WERI-Rb-1 (cell line): ENCODE results near the gene IGF2R.

Experiments
- DNase-seq: peaks from one replicate; pipeline ENCODE4 v3.0.0-alpha.2; 2020
- H3K27ac ChIP-seq: fragments of 250-450 bp; sonication (Bioruptor Pico); 2 replicates; pipeline ENCODE4 v1.5.1; 2020; ENCODE audit warnings: mild to moderate bottlenecking, moderate library complexity
- H3K27me3 ChIP-seq: fragments of 250-450 bp; sonication (Bioruptor Pico); 2 replicates; pipeline ENCODE4 v1.5.1; 2021; ENCODE audit warnings: mild to moderate bottlenecking, low read depth, moderate library complexity; ENCODE audit not compliant: insufficient read depth, severe bottlenecking
- H3K36me3 ChIP-seq: fragments of 250-450 bp; sonication (Bioruptor Pico); 2 replicates; pipeline ENCODE4 v1.5.1; 2020; ENCODE audit warnings: mild to moderate bottlenecking, moderate library complexity
- H3K4me3 ChIP-seq: 2 replicates; pipeline ENCODE4 v1.5.1; 2011; ENCODE audit warnings: low read depth, mild to moderate bottlenecking, control low read depth, low read length
- H3K9me3 ChIP-seq: fragments of 250-450 bp; sonication (Bioruptor Pico); 2 replicates; pipeline ENCODE4 v1.5.1; 2021; ENCODE audit warnings: mild to moderate bottlenecking, moderate library complexity; ENCODE audit not compliant: severe bottlenecking
- TF ChIP-seq, protein P1 (sequence below): IDR thresholded peaks from 2 replicates; pipeline ENCODE4 v1.5.1; 2011; ENCODE audit warnings: low read depth, mild to moderate bottlenecking, control low read depth, inconsistent platforms, low read length

Gene IGF2R

GRCh38 chr6:160035693-160036330 lies 66.9 kb downstream of the IGF2R start:
- Histone ChIP-seq H3K27ac (no peak overlapping the region), H3K4me3 (no peak overlapping the region), H3K36me3 (peaks cover 44% of the 10 kb centered on the region), H3K9me3 (no peaks in the 10 kb centered on the region), H3K27me3 (no peaks in the 10 kb centered on the region)
- no peak for DNase-seq
- TF ChIP-seq, protein P1, sequence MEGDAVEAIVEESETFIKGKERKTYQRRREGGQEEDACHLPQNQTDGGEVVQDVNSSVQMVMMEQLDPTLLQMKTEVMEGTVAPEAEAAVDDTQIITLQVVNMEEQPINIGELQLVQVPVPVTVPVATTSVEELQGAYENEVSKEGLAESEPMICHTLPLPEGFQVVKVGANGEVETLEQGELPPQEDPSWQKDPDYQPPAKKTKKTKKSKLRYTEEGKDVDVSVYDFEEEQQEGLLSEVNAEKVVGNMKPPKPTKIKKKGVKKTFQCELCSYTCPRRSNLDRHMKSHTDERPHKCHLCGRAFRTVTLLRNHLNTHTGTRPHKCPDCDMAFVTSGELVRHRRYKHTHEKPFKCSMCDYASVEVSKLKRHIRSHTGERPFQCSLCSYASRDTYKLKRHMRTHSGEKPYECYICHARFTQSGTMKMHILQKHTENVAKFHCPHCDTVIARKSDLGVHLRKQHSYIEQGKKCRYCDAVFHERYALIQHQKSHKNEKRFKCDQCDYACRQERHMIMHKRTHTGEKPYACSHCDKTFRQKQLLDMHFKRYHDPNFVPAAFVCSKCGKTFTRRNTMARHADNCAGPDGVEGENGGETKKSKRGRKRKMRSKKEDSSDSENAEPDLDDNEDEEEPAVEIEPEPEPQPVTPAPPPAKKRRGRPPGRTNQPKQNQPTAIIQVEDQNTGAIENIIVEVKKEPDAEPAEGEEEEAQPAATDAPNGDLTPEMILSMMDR, result no peak

- H3K4me3 ChIP-seq, result no peak overlapping the region
- TF ChIP-seq, protein P1, result no peak
- H3K36me3 ChIP-seq, result peaks cover 44% of the 10 kb centered on the region
- H3K27ac ChIP-seq, result no peak overlapping the region
- H3K9me3 ChIP-seq, result no peaks in the 10 kb centered on the region
- no peaks in the 10 kb centered on the region for H3K27me3 ChIP-seq
- no peak for DNase-seq
Measured at GRCh38 chr6:160036331-160036695, 67.4 kb downstream of the IGF2R start.

DNA sequence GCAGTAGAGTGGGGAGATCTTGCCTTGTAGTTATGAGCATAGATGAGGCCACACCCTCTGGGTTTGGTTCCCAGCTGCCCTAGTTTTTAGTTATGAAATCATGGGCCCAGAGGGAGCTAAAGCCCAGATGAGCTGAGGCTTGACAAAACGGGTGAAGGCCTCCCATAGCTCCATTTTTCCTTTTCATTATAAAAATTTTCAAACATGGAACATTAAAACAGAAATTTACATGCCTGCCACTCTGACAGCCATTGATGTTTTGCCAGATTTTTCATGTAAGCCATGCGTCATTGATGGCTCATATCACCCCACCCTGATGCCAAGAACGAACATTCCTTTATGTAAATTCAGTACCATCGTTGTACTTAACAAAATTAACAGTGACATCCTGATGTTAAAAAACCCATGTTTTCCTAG lies 67.9 kb downstream of the IGF2R start:
- no peaks in the 10 kb centered on the region for H3K9me3 ChIP-seq
- peaks cover 40% of the 10 kb centered on the region for H3K36me3 ChIP-seq
- DNase-seq, result no peak
- TF ChIP-seq, protein P1, result no peak
- H3K4me3 ChIP-seq, result no peak overlapping the region
- H3K27me3 ChIP-seq, result no peaks in the 10 kb centered on the region
- no peak overlapping the region for H3K27ac ChIP-seq

- DNase-seq, result no peak
- Histone ChIP-seq H3K27ac (no peak overlapping the region), H3K4me3 (no peak overlapping the region), H3K27me3 (no peaks in the 10 kb centered on the region), H3K36me3 (peaks cover 43% of the 10 kb centered on the region), H3K9me3 (no peaks in the 10 kb centered on the region)
- TF ChIP-seq, protein P1, result no peak
Measured at GRCh38 chr6:160038479-160038878, 69.6 kb downstream of the IGF2R start.

DNA sequence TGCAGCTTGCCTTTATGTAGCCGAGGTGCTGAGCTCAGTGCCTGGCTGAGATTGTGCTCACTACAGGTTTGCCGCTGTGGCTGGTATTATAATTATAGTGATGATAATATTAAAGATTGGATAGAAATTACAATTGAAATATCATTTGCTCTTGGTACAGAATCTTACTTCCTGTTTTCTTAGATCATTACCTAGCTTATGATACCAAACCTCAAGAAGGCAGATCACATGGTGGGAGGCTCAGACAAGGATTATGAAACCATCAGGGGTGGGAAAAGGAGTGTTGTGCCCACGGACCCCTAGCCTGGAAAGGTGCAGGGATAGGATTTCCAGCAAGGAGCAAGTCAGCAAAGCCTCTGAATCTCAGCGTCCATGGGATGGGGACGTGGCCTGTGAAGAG lies 70.6 kb downstream of the IGF2R start:
- H3K27me3 ChIP-seq, result no peaks in the 10 kb centered on the region
- no peak overlapping the region for H3K4me3 ChIP-seq
- no peak for DNase-seq
- no peaks in the 10 kb centered on the region for H3K9me3 ChIP-seq
- H3K27ac ChIP-seq, result no peak overlapping the region
- TF ChIP-seq, protein P1, result no peak
- H3K36me3 ChIP-seq, result peaks cover 40% of the 10 kb centered on the region

GRCh38 chr6:160040055-160040454 lies 71.2 kb downstream of the IGF2R start:
- peaks cover 41% of the 10 kb centered on the region for H3K36me3 ChIP-seq
- H3K9me3 ChIP-seq, result no peaks in the 10 kb centered on the region
- TF ChIP-seq, protein P1, result no peak
- no peaks in the 10 kb centered on the region for H3K27me3 ChIP-seq
- no peak for DNase-seq
- no peak overlapping the region for H3K4me3 ChIP-seq
- H3K27ac ChIP-seq, result no peak overlapping the region
